Measurements from ENCODE around the gene BPIFB6. TPM values are rescaled to one million over a fixed set of nuclear protein-coding genes. Genes with fewer than 3 reads are reported as not detected.

The BPIFB6 gene
- total and polyA plus RNA-seq, 2 donors (not counting 3 experiments of a cell fraction or from before 2014, with no cell fraction given): not detected

- Histone ChIP-seq H3K4me3 (replicated peaks in 1 of 3; ENCODE audit: insufficient read depth in 1 of 3, low read depth in 1 of 3, low read length in 3 of 3) (no peak overlapping the region), H3K9ac (replicated peaks; ENCODE audit: extremely low read depth, insufficient read depth, low read length) (no peak overlapping the region), H3K27me3 (ENCODE audit: control insufficient read depth in 2 of 2, insufficient read depth in 2 of 2, low read length in 2 of 2) (no peaks in the 10 kb centered on the region), H4K20me1 (replicated peaks; ENCODE audit: control insufficient read depth, extremely low read depth, insufficient read depth, low read length) (no peaks in the 10 kb centered on the region), H3K9me1 (replicated peaks; ENCODE audit: control insufficient read depth, extremely low read depth, insufficient read depth, low read length) (no peaks in the 10 kb centered on the region), H3K4me1 (ENCODE audit: control insufficient read depth, extremely low read depth, insufficient read depth, low read length) (no peaks in the 10 kb centered on the region), H2AFZ (ENCODE audit: low read depth, low read length) (no peak overlapping the region), H3K79me2 (ENCODE audit: control insufficient read depth, insufficient read depth, low read length) (no peaks in the 10 kb centered on the region), H3K27ac (ENCODE audit: insufficient read depth, low read depth, low read length) (no peak overlapping the region), H3K36me3 (ENCODE audit: control insufficient read depth in 2 of 2, extremely low read depth in 1 of 2, insufficient read depth in 2 of 2, low read length in 2 of 2) (no peaks in the 10 kb centered on the region), H3K9me3 (replicated peaks; ENCODE audit: control insufficient read depth, insufficient read depth, low read length) (no peaks in the 10 kb centered on the region), H3K4me2 (ENCODE audit: insufficient read depth, low read length) (no peak overlapping the region)
- FAIRE-seq: no peak
- CTCF ChIA-PET: no interaction called here
- intact Hi-C loops (cut with micrococcal nuclease) (no loop called here), dilution Hi-C loops (cut with MboI; ENCODE audit: extremely low pct_ligation_motif_present, low sequenced_read_pairs) (no loop called here)
- POLR2A ChIA-PET: no interaction called here
- no peak for DNase-seq (ENCODE audit: low read depth, low spot score)
- no peak for TF ChIP-seq MYC (IDR thresholded peaks at IDR 0.05; ENCODE audit: low read depth, low read length)
- TF ChIP-seq CTCF (IDR thresholded peaks at IDR 0.05; ENCODE audit: extremely low read depth in 1 of 2, insufficient read depth in 1 of 2, low read depth in 1 of 2, low read length in 2 of 2): no peak
- TF ChIP-seq MAX (IDR thresholded peaks at IDR 0.05; ENCODE audit: insufficient read depth, insufficient read length): no peak
- TF ChIP-seq POLR2A (IDR thresholded peaks at IDR 0.05; ENCODE audit: low read depth, low read length): no peak
- no peak for TF ChIP-seq POLR2AphosphoS5 (IDR thresholded peaks at IDR 0.05; ENCODE audit: insufficient read depth, low read depth, low read length)
- TF ChIP-seq EZH2 (IDR thresholded peaks at IDR 0.05; ENCODE audit: borderline replicate concordance, low read depth, low read length, severe bottlenecking): no peak
- no peak for TF ChIP-seq GATA2 (IDR thresholded peaks at IDR 0.05; ENCODE audit: insufficient read depth, insufficient read length, low read depth, low read length)
- no peak for TF ChIP-seq FOS (IDR thresholded peaks at IDR 0.05; ENCODE audit: borderline replicate concordance, insufficient read depth, low read length)
- no peak for TF ChIP-seq JUN (IDR thresholded peaks at IDR 0.05; ENCODE audit: borderline replicate concordance, insufficient read depth, insufficient read length, low read depth)
- no TSS peak for BruUV-seq (replicated peaks)
Measured at GRCh38 chr20:33019465-33020277, 11.8 kb upstream of the BPIFB6 start.

Data from endothelial cell of umbilical vein (primary cell).